Endothelial cell of umbilical vein (primary cell): ENCODE results near the gene RFNG. TPM values are rescaled to one million over a fixed set of nuclear protein-coding genes. Genes with fewer than 3 reads are reported as not detected.

ENCODE experiments used
- BruUV-seq: library from RNA; stranded (reverse); fragments of 400-500 nt; replicated peaks from 2 replicates; lab custom pipeline; 2021; lab: Mats Ljungman, UMichigan
- CTCF ChIA-PET: fragments of 300-600, 350-600 bp; sonication (Branson Sonifier 250); formaldehyde crosslinking; loops from one replicate; lab custom pipeline; 2021; ENCODE audit warnings: antibody characterized with exemption, inconsistent platforms; lab: Charles Lee
- POLR2A ChIA-PET: fragments of 300-600, 350-600 bp; sonication (Branson Sonifier 250); formaldehyde crosslinking; loops from one replicate; lab custom pipeline; 2021; ENCODE audit warnings: antibody characterized with exemption, inconsistent platforms; lab: Charles Lee
- DNase-seq: peaks from one replicate; pipeline ENCODE4 v3.0.0-alpha.2; 2011; ENCODE audit warnings: low read depth, low spot score
- FAIRE-seq: peaks from 2 replicates; lab custom pipeline; 2011; peaks lifted over from hg19 to GRCh38; lab: Jason Lieb, UNC
- H2AFZ ChIP-seq: 2 replicates; pipeline ENCODE4 v1.6.0; 2012; ENCODE audit warnings: low read depth, low read length, control low read depth, inconsistent platforms
- H3K27ac ChIP-seq: 2 replicates; pipeline ENCODE4 v1.5.1; 2011; ENCODE audit warnings: low read depth, mild to moderate bottlenecking, control low read depth, low read length, moderate library complexity; ENCODE audit not compliant: insufficient read depth
- H3K27me3 ChIP-seq, 2 experiments: 2 replicates each; pipeline versions ENCODE4 v1.6.0 to v1.6.1; 2011; ENCODE audit warnings: low read length in 2 of 2, mixed read lengths in 1 of 2; ENCODE audit not compliant: control insufficient read depth in 2 of 2, insufficient read depth in 2 of 2
- H3K36me3 ChIP-seq, 2 experiments: 2 replicates in 1 of 2; 3 replicates in 1 of 2; pipeline ENCODE4 v1.5.1; 2011; ENCODE audit warnings: low read length in 2 of 2, mild to moderate bottlenecking in 1 of 2, moderate library complexity in 1 of 2; ENCODE audit not compliant: control insufficient read depth in 2 of 2, insufficient read depth in 2 of 2; ENCODE audit errors: extremely low read depth in 1 of 2
- H3K4me1 ChIP-seq: 3 replicates; pipeline ENCODE4 v1.5.1; 2011; ENCODE audit warnings: mild to moderate bottlenecking, low read length; ENCODE audit not compliant: control insufficient read depth, insufficient read depth; ENCODE audit errors: extremely low read depth
- H3K4me2 ChIP-seq: 2 replicates; pipeline ENCODE4 v1.6.1; 2011; ENCODE audit warnings: low read length, control low read depth, mixed read lengths; ENCODE audit not compliant: insufficient read depth
- H3K4me3 ChIP-seq, 3 experiments: fragments of 200-600 bp in 1 of 3; sonication (generic), shearing (Covaris generic) in 1 of 3; replicated peaks in 1 of 3; 2 replicates each; pipeline ENCODE4 v1.5.1; 2011 to 2016; ENCODE audit warnings: control low read depth in 3 of 3, low read length in 3 of 3, mild to moderate bottlenecking in 2 of 3, inconsistent platforms in 1 of 3, low read depth in 1 of 3, moderate library complexity in 1 of 3; ENCODE audit not compliant: insufficient read depth in 1 of 3
- H3K79me2 ChIP-seq: 2 replicates; pipeline ENCODE4 v1.6.0; 2012; ENCODE audit warnings: low read length, inconsistent platforms; ENCODE audit not compliant: control insufficient read depth, insufficient read depth
- H3K9ac ChIP-seq: replicated peaks from 2 replicates; pipeline ENCODE3; 2011; ENCODE audit warnings: low read length, control low read depth; ENCODE audit not compliant: insufficient read depth; ENCODE audit errors: extremely low read depth
- H3K9me1 ChIP-seq: replicated peaks from 3 replicates; pipeline ENCODE4 v1.6.0; 2011; ENCODE audit warnings: mild to moderate bottlenecking, low read length; ENCODE audit not compliant: control insufficient read depth, insufficient read depth; ENCODE audit errors: extremely low read depth
- H3K9me3 ChIP-seq: replicated peaks from 2 replicates; pipeline ENCODE4 v1.5.1; 2012; ENCODE audit warnings: low read length, inconsistent platforms; ENCODE audit not compliant: control insufficient read depth, insufficient read depth
- H4K20me1 ChIP-seq: replicated peaks from 2 replicates; pipeline ENCODE3; 2011; ENCODE audit warnings: mild to moderate bottlenecking, low read length; ENCODE audit not compliant: control insufficient read depth, insufficient read depth; ENCODE audit errors: extremely low read depth
- CTCF ChIP-seq, 2 donors: IDR thresholded peaks; 1 replicate in 1 of 2; 2 replicates in 1 of 2; pipeline ENCODE4 v1.5.1; 2011; ENCODE audit warnings: low read length in 2 of 2, mild to moderate bottlenecking in 2 of 2, moderate library complexity in 2 of 2, control low read depth in 1 of 2, inconsistent platforms in 1 of 2, low read depth in 1 of 2; ENCODE audit not compliant: insufficient read depth in 1 of 2; ENCODE audit errors: extremely low read depth in 1 of 2
- EZH2 ChIP-seq: IDR thresholded peaks from 2 replicates; pipeline ENCODE4 v1.6.1; 2012; ENCODE audit warnings: borderline replicate concordance, low read depth, mild to moderate bottlenecking, moderate library complexity, low read length, inconsistent platforms; ENCODE audit not compliant: severe bottlenecking
- FOS ChIP-seq: IDR thresholded peaks from 2 replicates; pipeline ENCODE4 v1.6.1; 2011; ENCODE audit warnings: mild to moderate bottlenecking, low read length, moderate library complexity, borderline replicate concordance; ENCODE audit not compliant: insufficient read depth
- GATA2 ChIP-seq: IDR thresholded peaks from 2 replicates; pipeline ENCODE4 v1.7.0; 2011; ENCODE audit warnings: low read depth, mild to moderate bottlenecking, moderate library complexity, mixed read lengths, low read length; ENCODE audit not compliant: insufficient read length, insufficient read depth
- JUN ChIP-seq: IDR thresholded peaks from 2 replicates; pipeline ENCODE4 v1.6.1; 2011; ENCODE audit warnings: borderline replicate concordance, low read depth; ENCODE audit not compliant: insufficient read length, insufficient read depth
- MAX ChIP-seq: IDR thresholded peaks from 2 replicates; pipeline ENCODE4 v1.6.1; 2011; ENCODE audit not compliant: insufficient read depth, insufficient read length
- MYC ChIP-seq: IDR thresholded peaks from one replicate; pipeline ENCODE4 v1.6.1; 2011; ENCODE audit warnings: mild to moderate bottlenecking, low read depth, low read length
- POLR2A ChIP-seq: IDR thresholded peaks from 2 replicates; pipeline ENCODE4 v1.6.1; 2012; ENCODE audit warnings: low read depth, mild to moderate bottlenecking, control low read depth, low read length
- POLR2AphosphoS5 ChIP-seq: IDR thresholded peaks from 2 replicates; pipeline ENCODE4 v1.6.1; 2012; ENCODE audit warnings: low read depth, mild to moderate bottlenecking, control low read depth, low read length, moderate library complexity; ENCODE audit not compliant: insufficient read depth
- dilution Hi-C: fragments of 300-500 bp; cut with MboI; formaldehyde crosslinking; loops from one replicate; pipeline ENCODE4 v1.15.0; 2019; ENCODE audit warnings: low sequenced_read_pairs; ENCODE audit not compliant: extremely low pct_ligation_motif_present
- intact Hi-C: fragments of 100-400 bp; cut with micrococcal nuclease; formaldehyde crosslinking; loops from one replicate; pipeline ENCODE4 v1.10.0; 2022
- polyA plus RNA-seq, 4 experiments: library from polyadenylated mRNA; depleted of rRNA in 3 of 4; stranded (reverse) in 3 of 4; unstranded in 1 of 4; fragments of >200 nt; gene quantifications; 2 replicates each; pipeline versions ENCODE4 v1.2.1 to v1.2.3, GENCODE V29; 2011 to 2012; ENCODE audit warnings: missing spikeins in 1 of 4
- total RNA-seq: library from RNA; stranded (reverse); gene quantifications from 2 replicates; pipeline ENCODE4 v1.2.3, GENCODE V29; 2021

RFNG gene
- total and polyA plus RNA-seq, 2 donors (not counting 3 experiments of a cell fraction or from before 2014, with no cell fraction given): 33.7 to 40.0 TPM

- CTCF ChIA-PET: interaction anchor here (2.6 to 9.1 kb wide), 2 partner anchors 13 to 57 kb away, joined by 8 to 345 read pairs; partner anchors contain the start of gene NOTUM
- TF ChIP-seq EZH2 (no peak), POLR2AphosphoS5 (no peak), MYC (no peak), JUN (no peak)
- Histone ChIP-seq H3K36me3 (no peaks in the 10 kb centered on the region), H3K79me2 (peaks cover under 1% of the 10 kb centered on the region), H3K27ac (no peak overlapping the region), H3K4me2 (no peak overlapping the region), H3K27me3 (no peaks in the 10 kb centered on the region), H3K9me3 (no peaks in the 10 kb centered on the region), H3K4me3 (no peak overlapping the region), H3K4me1 (peaks cover 5% of the 10 kb centered on the region), H2AFZ (no peak overlapping the region), H3K9ac (no peak overlapping the region), H3K9me1 (no peaks in the 10 kb centered on the region), H4K20me1 (no peaks in the 10 kb centered on the region)
- dilution Hi-C loops: no loop called here
- BruUV-seq: no TSS peak
- no peak for FAIRE-seq
- POLR2A ChIA-PET: no interaction called here
- no peak for DNase-seq
- intact Hi-C loops: no loop called here
These were observed 34.6 kb downstream of the RFNG start for GRCh38 chr17:82016875-82017459.

GRCh38 chr17:82016061-82016874 is 35.3 kb downstream of the RFNG start:
- Histone ChIP-seq H3K27me3 (no peaks in the 10 kb centered on the region), H3K36me3 (no peaks in the 10 kb centered on the region), H3K79me2 (no peaks in the 10 kb centered on the region), H3K9ac (no peak overlapping the region), H3K9me3 (no peaks in the 10 kb centered on the region), H2AFZ (no peak overlapping the region), H3K4me2 (no peak overlapping the region), H4K20me1 (no peaks in the 10 kb centered on the region), H3K4me3 (no peak overlapping the region), H3K4me1 (no peaks in the 10 kb centered on the region), H3K27ac (no peak overlapping the region), H3K9me1 (no peaks in the 10 kb centered on the region)
- DNase-seq: no peak
- no peak for FAIRE-seq
- intact Hi-C loops (no loop called here), dilution Hi-C loops (no loop called here)
- no peak for TF ChIP-seq FOS
- no peak for TF ChIP-seq MYC
- no peak for TF ChIP-seq POLR2A
- TF ChIP-seq JUN: no peak
- TF ChIP-seq POLR2AphosphoS5: no peak
- no peak for TF ChIP-seq GATA2
- TF ChIP-seq EZH2: no peak
- TF ChIP-seq CTCF (IDR thresholded peaks at IDR 0.05; ENCODE audit: extremely low read depth in 1 of 2, insufficient read depth in 1 of 2, low read depth in 1 of 2, low read length in 2 of 2): no peak
- no peak for TF ChIP-seq MAX
- ChIA-PET POLR2A (no interaction called here), CTCF (interaction anchor here (2.6 to 9.1 kb wide), 2 partner anchors 12 to 56 kb away, joined by 8 to 345 read pairs; partner anchors contain the start of gene NOTUM)
- no TSS peak for BruUV-seq
